GM12878 (cell line): Measurements from ENCODE around the gene SCGB1A1. TPM values are rescaled to one million over a fixed set of nuclear protein-coding genes. Genes with fewer than 3 reads are reported as not detected.

ENCODE experiments used
- ATAC-seq: fragments of 200-7000 bp; cut with Tn5 transposase; 3 replicates; pipeline ENCODE4 v1.9.1; 2020; ENCODE audit warnings: mild to moderate bottlenecking, moderate library complexity
- BruUV-seq: library from RNA; stranded (reverse); fragments of 400-500 nt; replicated peaks from 2 replicates; lab custom pipeline; 2021; lab: Mats Ljungman, UMichigan
- CTCF ChIA-PET: fragments of 300-600 bp; sonication (Branson Sonifier 250); formaldehyde crosslinking; extraction: SDS; loops from one replicate; lab custom pipeline; 2021; ENCODE audit warnings: inconsistent platforms; lab: Yijun Ruan, JAX
- POLR2A ChIA-PET: fragments of 350-600 bp; formaldehyde crosslinking; extraction: SDS; loops from one replicate; lab custom pipeline; 2021; ENCODE audit warnings: inconsistent platforms; lab: Charles Lee
- RAD21 ChIA-PET: fragments of 300-600 bp; sonication (Branson Sonifier 250); formaldehyde crosslinking; loops from one replicate; lab custom pipeline; 2023; ENCODE audit warnings: antibody characterized with exemption; ENCODE audit not compliant: unreplicated experiment; lab: Charles Lee
- SMC1A ChIA-PET: fragments of 300-600 bp; sonication (Branson Sonifier 250); formaldehyde crosslinking; loops from one replicate; lab custom pipeline; 2023; ENCODE audit not compliant: unreplicated experiment, uncharacterized antibody; lab: Charles Lee
- DNase-seq: peaks from one replicate; pipeline ENCODE4 v3.0.0-alpha.2; 2011; ENCODE audit warnings: low read depth, low spot score
- FAIRE-seq: peaks from 3 replicates; lab custom pipeline; 2011; peaks lifted over from hg19 to GRCh38; lab: Jason Lieb, UNC
- H2AFZ ChIP-seq: 2 replicates; pipeline ENCODE4 v1.6.0; 2011; ENCODE audit warnings: low read depth, low read length, control low read depth; ENCODE audit not compliant: control insufficient read depth
- H3K27ac ChIP-seq: 2 replicates; pipeline ENCODE4 v1.5.1; 2011; ENCODE audit warnings: control low read depth; ENCODE audit not compliant: control insufficient read depth, insufficient read depth
- H3K27me3 ChIP-seq, 2 experiments: replicated peaks in 1 of 2; 2 replicates each; pipeline versions ENCODE4 v1.6.0 to v1.6.1; 2011; ENCODE audit warnings: low read length in 1 of 2; ENCODE audit not compliant: control insufficient read depth in 2 of 2, insufficient read depth in 2 of 2
- H3K36me3 ChIP-seq, 2 experiments: 2 replicates each; pipeline ENCODE4 v1.5.1; 2011; ENCODE audit warnings: low read length in 1 of 2; ENCODE audit not compliant: control insufficient read depth in 2 of 2, insufficient read depth in 2 of 2
- H3K4me1 ChIP-seq: 2 replicates; pipeline ENCODE4 v1.6.1; 2011; ENCODE audit warnings: mild to moderate bottlenecking, low read length, moderate library complexity, mixed read lengths; ENCODE audit not compliant: control insufficient read depth, insufficient read depth
- H3K4me2 ChIP-seq: 2 replicates; pipeline ENCODE4 v1.6.0; 2011; ENCODE audit warnings: control low read depth; ENCODE audit not compliant: control insufficient read depth, insufficient read depth
- H3K4me3 ChIP-seq: fragments of 200-600 bp; sonication (generic); 2 replicates; pipeline ENCODE4 v1.5.1; 2016
- H3K79me2 ChIP-seq: 2 replicates; pipeline ENCODE4 v1.6.0; 2011; ENCODE audit warnings: low read length; ENCODE audit not compliant: control insufficient read depth, insufficient read depth
- H3K9ac ChIP-seq: 2 replicates; pipeline ENCODE4 v1.8.0; 2011; ENCODE audit warnings: low read length, control low read depth, mixed read lengths; ENCODE audit not compliant: control insufficient read depth, insufficient read depth
- H3K9me3 ChIP-seq: replicated peaks from 3 replicates; pipeline ENCODE4 v1.5.1; 2011; ENCODE audit warnings: mild to moderate bottlenecking, low read length; ENCODE audit not compliant: control insufficient read depth, insufficient read depth
- H4K20me1 ChIP-seq: 2 replicates; pipeline ENCODE4 v1.6.0; 2011; ENCODE audit not compliant: control insufficient read depth, insufficient read depth
- NBN ChIP-seq: fragments of 450-650 bp; IDR thresholded peaks from 2 replicates; pipeline ENCODE4 v1.6.1; 2016
- RB1 ChIP-seq: fragments of 450-650 bp; formaldehyde crosslinking; IDR thresholded peaks from 2 replicates; pipeline ENCODE4 v1.6.1; 2017; ENCODE audit warnings: mild to moderate bottlenecking, borderline replicate concordance
- SUZ12 ChIP-seq: fragments of 200-600 bp; sonication (generic); IDR thresholded peaks from one replicate; pipeline ENCODE4 v1.6.1; 2018; ENCODE audit warnings: antibody characterized with exemption, mild to moderate bottlenecking; ENCODE audit not compliant: unreplicated experiment
- ZNF274 ChIP-seq: IDR thresholded peaks from one replicate; pipeline ENCODE4 v1.8.0; 2011; ENCODE audit not compliant: insufficient read length, insufficient read depth
- WGBS: methylation state at CpG from one replicate; pipeline ENCODE4 v1.1.6; 2016; ENCODE audit warnings: low lambda C conversion rate; ENCODE audit not compliant: insufficient replicate concordance, insufficient coverage; ENCODE audit errors: missing lambda C conversion rate; 5-methylcytosine and 5-hydroxymethylcytosine counted together
- in situ Hi-C: fragments of 300-500 bp; cut with MboI; formaldehyde crosslinking; loops from 9 replicates; pipeline ENCODE4 v1.14.3; 2018; ENCODE audit warnings: mixed read lengths
- intact Hi-C: fragments of 100-400 bp; cut with micrococcal nuclease; formaldehyde crosslinking; loops from one replicate; pipeline ENCODE4 v1.14.2; 2022; ENCODE audit not compliant: unreplicated experiment
- polyA plus RNA-seq, 11 experiments: library from polyadenylated mRNA; depleted of rRNA in 4 of 11; unstranded in 6 of 11; stranded (reverse) in 5 of 11; fragments of >200 nt; fragmentation: Nextera tagmentation in 4 of 11; fragmentation: Illumina TruSeq in 1 of 11; extraction: Ambion mirVana in 4 of 11; extraction: Trizol in 1 of 11; gene quantifications; 1 replicate in 1 of 11; 2 replicates in 10 of 11; pipeline versions ENCODE4 v1.2.1 to v1.2.3, GENCODE V29; 2011 to 2016; ENCODE audit warnings: inconsistent platforms in 2 of 11, missing spikeins in 2 of 11, low read depth in 1 of 11
- total RNA-seq, 4 experiments: library from RNA; depleted of rRNA in 3 of 4; stranded (reverse); fragments of >200 nt in 3 of 4; fragmentation: Illumina TruSeq in 1 of 4; extraction: Trizol in 1 of 4; gene quantifications; 2 replicates each; pipeline versions ENCODE4 v1.2.1 to v1.2.3, GENCODE V29; 2013 to 2021
- TF ChIP-seq, protein P1 (sequence below): IDR thresholded peaks from 2 replicates; pipeline ENCODE4 v1.6.1; 2012; ENCODE audit warnings: improper control_type of control experiment, low read depth, low read length; ENCODE audit not compliant: insufficient replicate concordance
- TF ChIP-seq, protein P2 (sequence below): fragments of 450-650 bp; IDR thresholded peaks from 2 replicates; pipeline ENCODE4 v1.6.1; 2017; ENCODE audit warnings: mild to moderate bottlenecking, moderate library complexity
- TF ChIP-seq, protein P3 (sequence below): IDR thresholded peaks from 2 replicates; pipeline ENCODE4 v1.6.1; 2012; ENCODE audit warnings: mild to moderate bottlenecking, low read depth, low read length
- TF ChIP-seq, protein P4 (sequence below): IDR thresholded peaks from 2 replicates; pipeline ENCODE4 v1.6.1; 2012; ENCODE audit warnings: low read depth, low read length, improper control_type of control experiment

SCGB1A1 gene
- total and polyA plus RNA-seq, 10 of the 15 experiments (the other 5 are each of a cell fraction or from before 2014, with no cell fraction given): not detected

DNA sequence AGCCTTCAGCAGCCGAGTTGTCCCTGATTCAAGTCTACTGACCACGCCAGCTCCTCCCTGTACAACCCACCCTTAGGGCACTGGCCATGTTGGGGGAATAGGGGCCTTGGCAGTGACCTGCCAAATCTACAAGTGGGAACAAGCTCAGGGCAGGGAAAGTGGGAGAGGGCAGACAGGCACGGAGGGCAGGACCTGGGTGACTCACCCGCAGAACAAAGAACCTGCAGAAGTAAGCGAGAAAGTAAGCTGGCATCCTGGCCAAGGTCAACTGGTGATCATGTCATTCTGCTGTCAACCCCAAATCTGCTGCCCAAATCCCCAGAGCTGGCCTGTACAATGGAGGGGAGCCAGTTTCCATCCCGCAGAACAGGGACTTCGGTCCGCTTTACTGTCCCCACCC is 7.9 kb upstream of the SCGB1A1 start:
- Histone ChIP-seq H3K4me1 (no peaks in the 10 kb centered on the region), H2AFZ (no peak overlapping the region), H3K9ac (no peak overlapping the region), H3K27me3 (peaks cover 0 to 1% of the 10 kb centered on the region in 2 experiments; a peak in 3 of 4 replicates), H3K79me2 (no peaks in the 10 kb centered on the region), H3K4me3 (no peak overlapping the region), H3K36me3 (no peaks in the 10 kb centered on the region), H3K9me3 (no peaks in the 10 kb centered on the region), H3K4me2 (no peak overlapping the region), H3K27ac (no peak overlapping the region), H4K20me1 (no peaks in the 10 kb centered on the region)
- no peak for DNase-seq
- ChIA-PET CTCF (interaction anchor here (0.6 to 1.6 kb wide), 2 partner anchors 14 to 150 kb away, joined by 3 to 6 read pairs; no protein-coding TSS in a partner anchor), RAD21 (interaction anchor here (0.6 kb wide), 1 partner anchor 13 kb away, joined by 3 read pairs; no protein-coding TSS in a partner anchor), POLR2A (no interaction called here), SMC1A (interaction anchor here (1.5 kb wide), 1 partner anchor 10 kb away, joined by 4 read pairs; no protein-coding TSS in a partner anchor)
- ATAC-seq: no peak
- intact Hi-C loops (no loop called here), in situ Hi-C loops (no loop called here)
- FAIRE-seq: no peak
- WGBS: 34% methylated on average over 8 of the region's 8 CpGs
- no TSS peak for BruUV-seq
- TF ChIP-seq ZNF274 (no peak), NBN (no peak), RB1 (no peak), SUZ12 (no peak)
- TF ChIP-seq, protein P1, sequence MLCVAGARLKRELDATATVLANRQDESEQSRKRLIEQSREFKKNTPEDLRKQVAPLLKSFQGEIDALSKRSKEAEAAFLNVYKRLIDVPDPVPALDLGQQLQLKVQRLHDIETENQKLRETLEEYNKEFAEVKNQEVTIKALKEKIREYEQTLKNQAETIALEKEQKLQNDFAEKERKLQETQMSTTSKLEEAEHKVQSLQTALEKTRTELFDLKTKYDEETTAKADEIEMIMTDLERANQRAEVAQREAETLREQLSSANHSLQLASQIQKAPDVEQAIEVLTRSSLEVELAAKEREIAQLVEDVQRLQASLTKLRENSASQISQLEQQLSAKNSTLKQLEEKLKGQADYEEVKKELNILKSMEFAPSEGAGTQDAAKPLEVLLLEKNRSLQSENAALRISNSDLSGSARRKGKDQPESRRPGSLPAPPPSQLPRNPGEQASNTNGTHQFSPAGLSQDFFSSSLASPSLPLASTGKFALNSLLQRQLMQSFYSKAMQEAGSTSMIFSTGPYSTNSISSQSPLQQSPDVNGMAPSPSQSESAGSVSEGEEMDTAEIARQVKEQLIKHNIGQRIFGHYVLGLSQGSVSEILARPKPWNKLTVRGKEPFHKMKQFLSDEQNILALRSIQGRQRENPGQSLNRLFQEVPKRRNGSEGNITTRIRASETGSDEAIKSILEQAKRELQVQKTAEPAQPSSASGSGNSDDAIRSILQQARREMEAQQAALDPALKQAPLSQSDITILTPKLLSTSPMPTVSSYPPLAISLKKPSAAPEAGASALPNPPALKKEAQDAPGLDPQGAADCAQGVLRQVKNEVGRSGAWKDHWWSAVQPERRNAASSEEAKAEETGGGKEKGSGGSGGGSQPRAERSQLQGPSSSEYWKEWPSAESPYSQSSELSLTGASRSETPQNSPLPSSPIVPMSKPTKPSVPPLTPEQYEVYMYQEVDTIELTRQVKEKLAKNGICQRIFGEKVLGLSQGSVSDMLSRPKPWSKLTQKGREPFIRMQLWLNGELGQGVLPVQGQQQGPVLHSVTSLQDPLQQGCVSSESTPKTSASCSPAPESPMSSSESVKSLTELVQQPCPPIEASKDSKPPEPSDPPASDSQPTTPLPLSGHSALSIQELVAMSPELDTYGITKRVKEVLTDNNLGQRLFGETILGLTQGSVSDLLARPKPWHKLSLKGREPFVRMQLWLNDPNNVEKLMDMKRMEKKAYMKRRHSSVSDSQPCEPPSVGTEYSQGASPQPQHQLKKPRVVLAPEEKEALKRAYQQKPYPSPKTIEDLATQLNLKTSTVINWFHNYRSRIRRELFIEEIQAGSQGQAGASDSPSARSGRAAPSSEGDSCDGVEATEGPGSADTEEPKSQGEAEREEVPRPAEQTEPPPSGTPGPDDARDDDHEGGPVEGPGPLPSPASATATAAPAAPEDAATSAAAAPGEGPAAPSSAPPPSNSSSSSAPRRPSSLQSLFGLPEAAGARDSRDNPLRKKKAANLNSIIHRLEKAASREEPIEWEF: no peak
- TF ChIP-seq, protein P2, sequence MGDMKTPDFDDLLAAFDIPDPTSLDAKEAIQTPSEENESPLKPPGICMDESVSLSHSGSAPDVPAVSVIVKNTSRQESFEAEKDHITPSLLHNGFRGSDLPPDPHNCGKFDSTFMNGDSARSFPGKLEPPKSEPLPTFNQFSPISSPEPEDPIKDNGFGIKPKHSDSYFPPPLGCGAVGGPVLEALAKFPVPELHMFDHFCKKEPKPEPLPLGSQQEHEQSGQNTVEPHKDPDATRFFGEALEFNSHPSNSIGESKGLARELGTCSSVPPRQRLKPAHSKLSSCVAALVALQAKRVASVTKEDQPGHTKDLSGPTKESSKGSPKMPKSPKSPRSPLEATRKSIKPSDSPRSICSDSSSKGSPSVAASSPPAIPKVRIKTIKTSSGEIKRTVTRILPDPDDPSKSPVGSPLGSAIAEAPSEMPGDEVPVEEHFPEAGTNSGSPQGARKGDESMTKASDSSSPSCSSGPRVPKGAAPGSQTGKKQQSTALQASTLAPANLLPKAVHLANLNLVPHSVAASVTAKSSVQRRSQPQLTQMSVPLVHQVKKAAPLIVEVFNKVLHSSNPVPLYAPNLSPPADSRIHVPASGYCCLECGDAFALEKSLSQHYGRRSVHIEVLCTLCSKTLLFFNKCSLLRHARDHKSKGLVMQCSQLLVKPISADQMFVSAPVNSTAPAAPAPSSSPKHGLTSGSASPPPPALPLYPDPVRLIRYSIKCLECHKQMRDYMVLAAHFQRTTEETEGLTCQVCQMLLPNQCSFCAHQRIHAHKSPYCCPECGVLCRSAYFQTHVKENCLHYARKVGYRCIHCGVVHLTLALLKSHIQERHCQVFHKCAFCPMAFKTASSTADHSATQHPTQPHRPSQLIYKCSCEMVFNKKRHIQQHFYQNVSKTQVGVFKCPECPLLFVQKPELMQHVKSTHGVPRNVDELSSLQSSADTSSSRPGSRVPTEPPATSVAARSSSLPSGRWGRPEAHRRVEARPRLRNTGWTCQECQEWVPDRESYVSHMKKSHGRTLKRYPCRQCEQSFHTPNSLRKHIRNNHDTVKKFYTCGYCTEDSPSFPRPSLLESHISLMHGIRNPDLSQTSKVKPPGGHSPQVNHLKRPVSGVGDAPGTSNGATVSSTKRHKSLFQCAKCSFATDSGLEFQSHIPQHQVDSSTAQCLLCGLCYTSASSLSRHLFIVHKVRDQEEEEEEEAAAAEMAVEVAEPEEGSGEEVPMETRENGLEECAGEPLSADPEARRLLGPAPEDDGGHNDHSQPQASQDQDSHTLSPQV: no peak
- TF ChIP-seq, protein P3, sequence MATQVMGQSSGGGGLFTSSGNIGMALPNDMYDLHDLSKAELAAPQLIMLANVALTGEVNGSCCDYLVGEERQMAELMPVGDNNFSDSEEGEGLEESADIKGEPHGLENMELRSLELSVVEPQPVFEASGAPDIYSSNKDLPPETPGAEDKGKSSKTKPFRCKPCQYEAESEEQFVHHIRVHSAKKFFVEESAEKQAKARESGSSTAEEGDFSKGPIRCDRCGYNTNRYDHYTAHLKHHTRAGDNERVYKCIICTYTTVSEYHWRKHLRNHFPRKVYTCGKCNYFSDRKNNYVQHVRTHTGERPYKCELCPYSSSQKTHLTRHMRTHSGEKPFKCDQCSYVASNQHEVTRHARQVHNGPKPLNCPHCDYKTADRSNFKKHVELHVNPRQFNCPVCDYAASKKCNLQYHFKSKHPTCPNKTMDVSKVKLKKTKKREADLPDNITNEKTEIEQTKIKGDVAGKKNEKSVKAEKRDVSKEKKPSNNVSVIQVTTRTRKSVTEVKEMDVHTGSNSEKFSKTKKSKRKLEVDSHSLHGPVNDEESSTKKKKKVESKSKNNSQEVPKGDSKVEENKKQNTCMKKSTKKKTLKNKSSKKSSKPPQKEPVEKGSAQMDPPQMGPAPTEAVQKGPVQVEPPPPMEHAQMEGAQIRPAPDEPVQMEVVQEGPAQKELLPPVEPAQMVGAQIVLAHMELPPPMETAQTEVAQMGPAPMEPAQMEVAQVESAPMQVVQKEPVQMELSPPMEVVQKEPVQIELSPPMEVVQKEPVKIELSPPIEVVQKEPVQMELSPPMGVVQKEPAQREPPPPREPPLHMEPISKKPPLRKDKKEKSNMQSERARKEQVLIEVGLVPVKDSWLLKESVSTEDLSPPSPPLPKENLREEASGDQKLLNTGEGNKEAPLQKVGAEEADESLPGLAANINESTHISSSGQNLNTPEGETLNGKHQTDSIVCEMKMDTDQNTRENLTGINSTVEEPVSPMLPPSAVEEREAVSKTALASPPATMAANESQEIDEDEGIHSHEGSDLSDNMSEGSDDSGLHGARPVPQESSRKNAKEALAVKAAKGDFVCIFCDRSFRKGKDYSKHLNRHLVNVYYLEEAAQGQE: no peak
- TF ChIP-seq, protein P4, sequence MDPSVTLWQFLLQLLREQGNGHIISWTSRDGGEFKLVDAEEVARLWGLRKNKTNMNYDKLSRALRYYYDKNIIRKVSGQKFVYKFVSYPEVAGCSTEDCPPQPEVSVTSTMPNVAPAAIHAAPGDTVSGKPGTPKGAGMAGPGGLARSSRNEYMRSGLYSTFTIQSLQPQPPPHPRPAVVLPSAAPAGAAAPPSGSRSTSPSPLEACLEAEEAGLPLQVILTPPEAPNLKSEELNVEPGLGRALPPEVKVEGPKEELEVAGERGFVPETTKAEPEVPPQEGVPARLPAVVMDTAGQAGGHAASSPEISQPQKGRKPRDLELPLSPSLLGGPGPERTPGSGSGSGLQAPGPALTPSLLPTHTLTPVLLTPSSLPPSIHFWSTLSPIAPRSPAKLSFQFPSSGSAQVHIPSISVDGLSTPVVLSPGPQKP: no peak
